ENCODE measurements around the gene RCC1.
"Not testable (repeated sequence)": the region's sequence is repeated elsewhere in the genome, so short reads cannot be mapped to it uniquely, and the experiment has no call there.

RCC1 gene

GRCh38 chr1:28510273-28510969 lies 4.6 kb downstream of the RCC1 start:
- no peak for DNase-seq (ENCODE audit: low read depth, low spot score)
- WGBS (ENCODE audit: insufficient coverage, insufficient read length), result no CpG with 5 or more reads among the region's 8 CpGs
- no peaks in the 10 kb centered on the region for H3K27me3 ChIP-seq (ENCODE audit: control insufficient read depth, insufficient read depth, low read length)
- peak overlapping the region; percentile 67 for H3K27ac ChIP-seq (ENCODE audit: low read length)
- peaks cover 45% of the 10 kb centered on the region; the same call in 1 of the 2 replicates for H3K36me3 ChIP-seq (ENCODE audit: control insufficient read depth, insufficient read depth, low read length)
- no peaks in the 10 kb centered on the region for H3K9me3 ChIP-seq (ENCODE audit: control insufficient read depth, insufficient read depth, low read length)
- no peak overlapping the region for H3K4me3 ChIP-seq (ENCODE audit: low read length)
- peaks cover 5% of the 10 kb centered on the region; the same call in 1 of the 2 replicates for H3K4me1 ChIP-seq (ENCODE audit: control insufficient read depth, insufficient read depth, low read length)

GRCh38 chr1:28510970-28511440 lies 5.2 kb downstream of the RCC1 start:
- no peak overlapping the region for H3K4me3 ChIP-seq (ENCODE audit: low read length)
- no peaks in the 10 kb centered on the region for H3K27me3 ChIP-seq (ENCODE audit: control insufficient read depth, insufficient read depth, low read length)
- H3K36me3 ChIP-seq (ENCODE audit: control insufficient read depth, insufficient read depth, low read length), result peaks cover 45% of the 10 kb centered on the region; the same call in 1 of the 2 replicates
- no CpG with 5 or more reads among the region's 2 CpGs for WGBS (ENCODE audit: insufficient coverage, insufficient read length)
- no peak overlapping the region for H3K27ac ChIP-seq (ENCODE audit: low read length)
- peaks cover 5% of the 10 kb centered on the region; the same call in 1 of the 2 replicates for H3K4me1 ChIP-seq (ENCODE audit: control insufficient read depth, insufficient read depth, low read length)
- no peaks in the 10 kb centered on the region for H3K9me3 ChIP-seq (ENCODE audit: control insufficient read depth, insufficient read depth, low read length)
- no peak for DNase-seq (ENCODE audit: low read depth, low spot score)

GRCh38 chr1:28512058-28512611 lies 6.3 kb downstream of the RCC1 start:
- no CpG with 5 or more reads among the region's 7 CpGs for WGBS (ENCODE audit: insufficient coverage, insufficient read length)
- no peak overlapping the region for H3K27ac ChIP-seq (ENCODE audit: low read length)
- peaks cover 36% of the 10 kb centered on the region; the same call in 1 of the 2 replicates for H3K36me3 ChIP-seq (ENCODE audit: control insufficient read depth, insufficient read depth, low read length)
- no peaks in the 10 kb centered on the region for H3K27me3 ChIP-seq (ENCODE audit: control insufficient read depth, insufficient read depth, low read length)
- H3K9me3 ChIP-seq (ENCODE audit: control insufficient read depth, insufficient read depth, low read length), result no peaks in the 10 kb centered on the region
- H3K4me3 ChIP-seq (ENCODE audit: low read length), result no peak overlapping the region
- DNase-seq (ENCODE audit: low read depth, low spot score), result no peak
- peaks cover 5% of the 10 kb centered on the region; the same call in 1 of the 2 replicates for H3K4me1 ChIP-seq (ENCODE audit: control insufficient read depth, insufficient read depth, low read length)

GRCh38 chr1:28514445-28514933 lies 8.6 kb downstream of the RCC1 start:
- H3K27me3 ChIP-seq (ENCODE audit: control insufficient read depth, insufficient read depth, low read length); H3K4me3 ChIP-seq (ENCODE audit: low read length); DNase-seq (ENCODE audit: low read depth, low spot score); H3K27ac ChIP-seq (ENCODE audit: low read length); H3K4me1 ChIP-seq (ENCODE audit: control insufficient read depth, insufficient read depth, low read length); H3K9me3 ChIP-seq (ENCODE audit: control insufficient read depth, insufficient read depth, low read length): not testable (repeated sequence)
- H3K36me3 ChIP-seq (ENCODE audit: control insufficient read depth, insufficient read depth, low read length), result peaks cover 16% of the 10 kb centered on the region; the same call in 1 of the 2 replicates
- WGBS (ENCODE audit: insufficient coverage, insufficient read length), result no CpG with 5 or more reads among the region's 13 CpGs

- H3K4me3 ChIP-seq (ENCODE audit: low read length), result no peak overlapping the region
- no CpG with 5 or more reads among the region's 1 CpG for WGBS (ENCODE audit: insufficient coverage, insufficient read length)
- H3K27me3 ChIP-seq (ENCODE audit: control insufficient read depth, insufficient read depth, low read length), result no peaks in the 10 kb centered on the region
- no peak for DNase-seq (ENCODE audit: low read depth, low spot score)
- no peak overlapping the region for H3K27ac ChIP-seq (ENCODE audit: low read length)
- peaks cover 6% of the 10 kb centered on the region for H3K4me1 ChIP-seq (ENCODE audit: control insufficient read depth, insufficient read depth, low read length)
- H3K9me3 ChIP-seq (ENCODE audit: control insufficient read depth, insufficient read depth, low read length), result no peaks in the 10 kb centered on the region
- no peaks in the 10 kb centered on the region; the same call in 1 of the 2 replicates for H3K36me3 ChIP-seq (ENCODE audit: control insufficient read depth, insufficient read depth, low read length)
Observed at GRCh38 chr1:28516518-28516956, 10.7 kb downstream of the RCC1 start.

- Histone ChIP-seq H3K4me1 (ENCODE audit: control insufficient read depth, insufficient read depth, low read length) (peaks cover 9% of the 10 kb centered on the region), H3K4me3 (ENCODE audit: low read length) (no peak overlapping the region), H3K9me3 (ENCODE audit: control insufficient read depth, insufficient read depth, low read length) (no peaks in the 10 kb centered on the region), H3K36me3 (ENCODE audit: control insufficient read depth, insufficient read depth, low read length) (no peaks in the 10 kb centered on the region; the same call in 1 of the 2 replicates), H3K27me3 (ENCODE audit: control insufficient read depth, insufficient read depth, low read length) (no peaks in the 10 kb centered on the region), H3K27ac (ENCODE audit: low read length) (no peak overlapping the region)
- DNase-seq (ENCODE audit: low read depth, low spot score), result no peak
- WGBS (ENCODE audit: insufficient coverage, insufficient read length), result no CpG with 5 or more reads among the region's 7 CpGs
Observed at GRCh38 chr1:28517649-28517999, 11.8 kb downstream of the RCC1 start.

GRCh38 chr1:28518000-28518744 lies 12.3 kb downstream of the RCC1 start:
- no peak for DNase-seq (ENCODE audit: low read depth, low spot score)
- no peaks in the 10 kb centered on the region for H3K27me3 ChIP-seq (ENCODE audit: control insufficient read depth, insufficient read depth, low read length)
- peaks cover 9% of the 10 kb centered on the region for H3K4me1 ChIP-seq (ENCODE audit: control insufficient read depth, insufficient read depth, low read length)
- WGBS (ENCODE audit: insufficient coverage, insufficient read length), result no CpG with 5 or more reads among the region's 92 CpGs
- H3K4me3 ChIP-seq (ENCODE audit: low read length), result peak overlapping the region; percentile 69; the same call in 1 of the 2 replicates
- no peak overlapping the region for H3K27ac ChIP-seq (ENCODE audit: low read length)
- no peaks in the 10 kb centered on the region; the same call in 1 of the 2 replicates for H3K36me3 ChIP-seq (ENCODE audit: control insufficient read depth, insufficient read depth, low read length)
- H3K9me3 ChIP-seq (ENCODE audit: control insufficient read depth, insufficient read depth, low read length), result no peaks in the 10 kb centered on the region

GRCh38 chr1:28518745-28519341 lies 13.0 kb downstream of the RCC1 start:
- Histone ChIP-seq H3K9me3 (ENCODE audit: control insufficient read depth, insufficient read depth, low read length) (no peaks in the 10 kb centered on the region), H3K27me3 (ENCODE audit: control insufficient read depth, insufficient read depth, low read length) (no peaks in the 10 kb centered on the region), H3K4me3 (ENCODE audit: low read length) (peak overlapping the region; percentile 69; the same call in 1 of the 2 replicates), H3K27ac (ENCODE audit: low read length) (no peak overlapping the region), H3K36me3 (ENCODE audit: control insufficient read depth, insufficient read depth, low read length) (no peaks in the 10 kb centered on the region), H3K4me1 (ENCODE audit: control insufficient read depth, insufficient read depth, low read length) (peaks cover 11% of the 10 kb centered on the region)
- no peak for DNase-seq (ENCODE audit: low read depth, low spot score)
- no CpG with 5 or more reads among the region's 21 CpGs for WGBS (ENCODE audit: insufficient coverage, insufficient read length)

GRCh38 chr1:28519946-28520725 lies 14.3 kb downstream of the RCC1 start:
- DNase-seq (ENCODE audit: low read depth, low spot score), result no peak
- Histone ChIP-seq H3K4me3 (ENCODE audit: low read length) (no peak overlapping the region), H3K9me3 (ENCODE audit: control insufficient read depth, insufficient read depth, low read length) (no peaks in the 10 kb centered on the region), H3K27me3 (ENCODE audit: control insufficient read depth, insufficient read depth, low read length) (no peaks in the 10 kb centered on the region), H3K27ac (ENCODE audit: low read length) (no peak overlapping the region), H3K4me1 (ENCODE audit: control insufficient read depth, insufficient read depth, low read length) (peaks cover 11% of the 10 kb centered on the region), H3K36me3 (ENCODE audit: control insufficient read depth, insufficient read depth, low read length) (no peaks in the 10 kb centered on the region)
- no CpG with 5 or more reads among the region's 10 CpGs for WGBS (ENCODE audit: insufficient coverage, insufficient read length)
